Measurements from ENCODE around the gene FGF19. TPM values are rescaled to one million over a fixed set of nuclear protein-coding genes. Genes with fewer than 3 reads are reported as not detected.

Gene FGF19
- total RNA-seq, 1 experiment from 2014 or later: 7.4 TPM

GRCh38 chr11:69721106-69721505, 17.3 kb upstream of the FGF19 start:
- H2BK12ac ChIP-seq (ENCODE audit: insufficient read length, low read depth, low read length): no peak overlapping the region
- no peaks in the 10 kb centered on the region; the same call in 1 of the 2 replicates for H3K27me3 ChIP-seq (ENCODE audit: insufficient read depth, low read length)
- no peak overlapping the region for H3K14ac ChIP-seq (ENCODE audit: insufficient read depth, low read length)
- no peak overlapping the region for H3K27ac ChIP-seq (ENCODE audit: insufficient read length, low read depth, low read length)
- Mint-ChIP-seq H3K9me3 (no peaks in the 10 kb centered on the region; a peak in 1 of 5 replicates), H3K27ac (no peak overlapping the region), H3K27me3 (ENCODE audit: low read depth) (peaks cover 52% of the 10 kb centered on the region), H3K4me3 (no peak overlapping the region), H3K4me1 (peaks cover 8 to 15% of the 10 kb centered on the region in 2 experiments), H3K36me3 (ENCODE audit: insufficient read depth in 1 of 3, low read depth in 3 of 3) (no peaks in the 10 kb centered on the region)
- no peaks in the 10 kb centered on the region for H4K20me1 ChIP-seq (ENCODE audit: control insufficient read depth, insufficient read depth, insufficient read length)
- no peak overlapping the region for H2BK5ac ChIP-seq (ENCODE audit: insufficient read length, low read length)
- no peak overlapping the region for H2BK20ac ChIP-seq (ENCODE audit: low read depth, low read length, poor library complexity, severe bottlenecking)
- H3K4me2 ChIP-seq (ENCODE audit: insufficient read depth, insufficient read length, low read length): no peak overlapping the region
- no peaks in the 10 kb centered on the region for H3K9me3 ChIP-seq (ENCODE audit: control insufficient read depth, low read depth, low read length)
- H4K91ac ChIP-seq (ENCODE audit: insufficient read length, low read depth, low read length): no peak overlapping the region
- no peak overlapping the region for H4K8ac ChIP-seq (replicated peaks; ENCODE audit: insufficient read length, low read depth, low read length)
- no peak overlapping the region for H3K23ac ChIP-seq (ENCODE audit: insufficient read length, low read depth, low read length)
- no peaks in the 10 kb centered on the region for H3K79me1 ChIP-seq (ENCODE audit: insufficient read depth, low read depth, low read length, poor library complexity, severe bottlenecking)
- no peak overlapping the region for H3K56ac ChIP-seq (ENCODE audit: insufficient read length, low read depth, low read length)
- no peak overlapping the region for H2BK15ac ChIP-seq (ENCODE audit: low read depth, low read length)
- no peak overlapping the region for H2AFZ ChIP-seq (ENCODE audit: low read length)
- no peak for TF ChIP-seq CTCF (conservative IDR thresholded peaks at IDR 0.05)
- H3K79me2 ChIP-seq (ENCODE audit: insufficient read depth, low read length): no peaks in the 10 kb centered on the region
- no peak overlapping the region for H4K5ac ChIP-seq (ENCODE audit: insufficient read length, low read depth, low read length)
- no peak overlapping the region for H2BK120ac ChIP-seq (ENCODE audit: low read depth, low read length, poor library complexity, severe bottlenecking)
- no peak overlapping the region for H3K9ac ChIP-seq (ENCODE audit: extremely low read depth, insufficient read length, low read length)
- no peak overlapping the region for H3T11ph ChIP-seq (ENCODE audit: low read length)
- H3K4me1 ChIP-seq (ENCODE audit: insufficient read depth, low read length): no peaks in the 10 kb centered on the region
- DNase-seq: no peak
- H3K18ac ChIP-seq (ENCODE audit: insufficient read length, low read depth, low read length): no peak overlapping the region
- no peaks in the 10 kb centered on the region for H3K23me2 ChIP-seq (ENCODE audit: insufficient read length, low read depth, low read length, poor library complexity, severe bottlenecking)
- no peak overlapping the region for H3K4ac ChIP-seq (ENCODE audit: low read depth, low read length)
- no peak overlapping the region for H2AK5ac ChIP-seq (ENCODE audit: insufficient read length, low read length)
- no CpG with 5 or more reads among the region's 14 CpGs for WGBS (ENCODE audit: extremely low coverage, insufficient read length, low lambda C conversion rate)
